Amygdala (tissue), 56 donors: ENCODE data around the gene FAM118A.
"Not testable (repeated sequence)": the region's sequence is repeated elsewhere in the genome, so short reads cannot be mapped to it uniquely, and the experiment has no call there.

Experiments
- DNase-seq, 56 donors: peaks; one replicate each; lab custom pipeline; 2025; lab: John Stamatoyannopoulos, UW

FAM118A gene

DNA sequence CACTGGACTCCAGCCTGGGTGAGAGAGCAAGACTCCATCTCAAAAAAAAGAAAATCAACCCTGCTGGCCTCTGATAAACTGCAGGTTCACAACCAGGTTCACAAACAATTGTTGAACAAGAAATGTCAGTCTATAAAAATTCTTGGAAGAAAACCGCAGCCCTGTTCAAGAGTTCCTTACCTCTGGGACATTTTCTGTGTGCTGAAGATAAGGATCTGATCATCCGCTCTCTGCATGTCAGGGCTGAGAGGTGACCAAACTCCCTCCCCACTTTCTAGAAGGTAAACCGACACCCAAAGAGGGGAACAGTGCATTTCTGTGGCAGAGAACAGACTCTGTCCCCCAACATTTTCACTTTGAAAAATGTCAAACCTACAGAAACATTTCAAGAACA, 29.1 kb upstream of the FAM118A start:
- DNase-seq, result no peak

DNA sequence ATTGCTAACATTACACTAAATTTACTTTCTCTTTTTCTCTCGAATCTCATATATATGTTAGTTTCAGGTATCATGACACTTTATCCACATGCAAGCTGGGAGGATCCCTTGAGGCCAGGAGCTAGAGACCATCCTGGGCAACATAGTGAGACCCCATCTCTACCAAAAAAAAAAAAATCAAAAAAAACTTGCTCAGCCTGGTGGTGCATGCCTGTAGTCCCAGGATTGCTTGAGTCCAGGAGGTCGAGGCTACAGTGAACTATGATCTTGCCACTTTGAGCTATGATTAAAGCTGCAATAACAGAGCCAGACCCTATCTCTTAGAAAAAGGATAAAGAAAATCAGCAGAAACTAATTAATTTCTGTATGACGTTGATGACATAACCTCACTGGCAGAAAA, 28.7 kb upstream of the FAM118A start:
- DNase-seq, result no peak

DNA sequence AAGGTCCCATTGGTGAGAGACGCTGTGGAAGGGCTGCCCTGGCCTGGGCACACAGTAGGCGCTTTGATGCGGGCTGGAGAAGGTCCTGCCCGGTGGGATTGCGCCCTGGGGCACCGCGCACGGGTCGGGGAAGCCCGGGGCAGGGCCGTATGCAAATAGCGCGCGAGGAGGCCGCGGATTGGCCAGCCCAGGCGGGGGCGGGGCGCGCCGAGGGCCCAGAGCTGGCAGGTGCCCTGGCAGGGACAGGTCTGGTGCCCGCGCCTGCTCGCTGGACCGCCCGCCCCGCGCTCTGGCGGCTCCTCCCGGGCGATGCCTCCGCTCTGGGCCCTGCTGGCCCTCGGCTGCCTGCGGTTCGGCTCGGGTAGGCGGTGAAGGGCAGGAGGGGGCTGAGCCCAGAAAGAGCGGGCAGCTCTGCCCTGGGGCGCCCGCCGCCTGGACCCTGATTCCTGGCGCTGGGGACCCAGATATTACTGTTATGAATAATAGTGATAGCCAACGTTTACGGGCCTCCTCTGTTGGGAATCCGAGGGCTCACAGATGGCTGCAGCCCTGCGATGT, 24.9 kb upstream of the FAM118A start, which contains the start of gene UPK3A:
UPK3A (plus strand) TSS at position 245 of the 558 bp plus-strand sequence; CDS start at position 310, 65 bp downstream.
- peak in 20 of 56 donors; percentile 12 to 73 (median 30) for DNase-seq

DNA sequence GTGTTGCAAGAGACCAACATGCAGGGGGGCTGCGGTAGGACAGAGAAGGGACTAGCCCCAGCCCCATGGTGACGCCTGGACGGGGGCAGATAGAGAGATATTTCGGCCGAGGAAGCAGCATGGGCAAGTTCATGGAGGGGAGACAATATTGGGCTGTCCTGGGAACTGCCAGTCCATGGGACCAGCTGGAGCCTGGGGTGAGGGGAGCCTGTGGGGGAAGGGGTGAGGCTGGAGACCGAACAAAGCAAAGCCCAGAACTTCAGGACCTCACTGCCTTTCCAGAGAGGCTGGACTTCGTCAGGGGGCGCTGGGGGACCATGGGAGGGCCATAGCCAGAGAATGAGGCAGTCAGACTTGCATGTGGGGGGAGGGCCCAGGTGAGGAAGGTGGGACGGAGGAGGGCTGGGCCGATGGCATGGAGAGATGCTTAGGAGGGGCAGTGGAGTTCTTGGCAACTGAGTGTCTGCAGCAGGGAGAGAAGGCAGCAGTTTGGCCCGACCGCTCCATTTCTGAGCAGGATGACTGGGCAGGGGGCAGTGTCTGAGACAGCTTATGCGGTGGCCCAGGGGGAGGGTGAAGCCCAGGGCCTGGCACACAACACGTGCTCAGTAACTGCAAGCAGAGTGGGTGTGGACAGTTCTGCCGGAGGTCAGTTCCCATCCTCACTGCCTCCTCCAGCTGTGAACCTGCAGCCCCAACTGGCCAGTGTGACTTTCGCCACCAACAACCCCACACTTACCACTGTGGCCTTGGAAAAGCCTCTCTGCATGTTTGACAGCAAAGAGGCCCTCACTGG, 24.3 kb upstream of the FAM118A start:
- no peak for DNase-seq

DNA sequence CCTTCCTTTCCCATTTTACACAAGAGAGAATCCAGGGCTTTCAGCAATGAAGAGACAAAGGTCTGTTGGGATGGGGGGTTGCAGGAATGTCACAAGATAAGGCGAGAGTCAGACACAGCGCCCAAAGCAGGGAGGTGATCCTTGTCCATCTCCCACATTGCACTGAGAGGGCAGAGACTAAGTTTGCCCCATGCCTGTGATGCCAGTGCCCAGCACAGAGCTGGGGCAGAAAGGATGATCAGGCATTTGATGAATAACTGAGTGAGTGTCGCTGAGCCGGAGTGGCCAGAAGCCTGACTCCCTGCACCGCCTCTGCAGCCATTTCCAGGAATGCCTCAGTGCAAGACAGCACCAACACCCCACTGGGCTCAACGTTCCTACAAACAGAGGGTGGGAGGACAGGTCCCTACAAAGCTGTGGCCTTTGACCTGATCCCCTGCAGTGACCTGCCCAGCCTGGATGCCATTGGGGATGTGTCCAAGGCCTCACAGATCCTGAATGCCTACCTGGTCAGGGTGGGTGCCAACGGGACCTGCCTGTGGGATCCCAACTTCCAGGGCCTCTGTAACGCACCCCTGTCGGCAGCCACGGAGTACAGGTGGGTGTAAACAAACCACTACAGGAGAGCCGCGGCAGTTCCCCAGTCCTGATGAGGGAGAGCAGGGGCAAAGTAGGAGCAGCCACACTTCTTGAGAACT, 22.7 kb upstream of the FAM118A start:
- DNase-seq, result no peak

GRCh38 chr22:45290410-45290936, 19.3 kb upstream of the FAM118A start:
- peak in 2 of 56 donors; percentile 10 to 11 for DNase-seq

GRCh38 chr22:45291061-45291930, 18.4 kb upstream of the FAM118A start:
- no peak for DNase-seq

GRCh38 chr22:45291931-45292290, 17.8 kb upstream of the FAM118A start:
- DNase-seq, result no peak

DNA sequence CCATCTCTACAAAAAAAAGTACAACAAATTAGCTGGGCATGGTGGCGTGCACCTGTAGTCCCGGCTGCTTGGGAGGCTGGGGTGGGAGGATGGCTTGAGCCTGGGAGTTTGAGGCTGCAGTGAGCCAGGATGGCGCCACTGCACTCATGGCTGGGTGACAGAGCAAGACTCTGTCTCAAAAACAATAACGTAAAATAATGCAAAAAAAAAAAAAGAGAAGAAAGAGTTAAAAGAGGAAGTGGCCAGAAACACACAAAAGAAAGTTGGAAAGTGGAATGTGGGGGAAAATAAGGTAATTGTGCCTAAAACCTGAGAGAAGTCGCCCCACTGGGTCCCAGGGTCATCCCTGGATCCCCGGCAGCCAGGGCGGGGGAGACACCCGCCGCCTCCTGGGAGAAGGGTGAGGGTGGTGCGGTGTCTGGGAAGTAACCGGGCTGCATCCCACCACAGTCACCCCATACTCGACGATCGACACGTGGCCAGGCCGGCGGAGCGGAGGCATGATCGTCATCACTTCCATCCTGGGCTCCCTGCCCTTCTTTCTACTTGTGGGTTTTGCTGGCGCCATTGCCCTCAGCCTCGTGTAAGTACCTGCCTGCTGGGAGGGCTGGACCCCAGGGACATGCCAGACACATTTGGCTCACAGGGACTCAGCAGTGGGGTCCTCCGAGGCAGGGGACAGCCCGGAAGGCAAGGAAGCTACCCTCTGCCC, 16.8 kb upstream of the FAM118A start:
- peak in 1 of 56 donors; percentile 13 for DNase-seq

GRCh38 chr22:45294030-45294429, 15.7 kb upstream of the FAM118A start:
- no peak for DNase-seq

DNA sequence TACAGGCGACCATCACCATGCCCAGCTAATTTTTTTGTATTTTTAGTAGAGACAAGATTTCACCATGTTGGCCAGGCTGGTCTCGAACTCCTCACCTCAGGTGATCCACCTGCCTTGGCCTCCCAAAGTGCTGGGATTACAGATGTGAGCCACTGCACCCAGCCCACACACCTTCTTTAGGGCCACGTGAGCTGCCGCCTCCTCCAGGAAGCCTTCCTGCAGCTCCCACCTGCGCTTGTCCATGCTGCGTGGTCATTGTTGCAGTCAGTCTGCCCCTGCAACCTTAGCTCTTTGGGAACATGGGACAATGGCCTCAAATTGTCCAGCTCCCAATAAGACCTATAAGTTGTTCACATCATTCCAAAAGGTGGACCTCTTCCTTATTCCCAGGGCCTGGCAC, 14.7 kb upstream of the FAM118A start:
- DNase-seq, result not testable (repeated sequence)

DNA sequence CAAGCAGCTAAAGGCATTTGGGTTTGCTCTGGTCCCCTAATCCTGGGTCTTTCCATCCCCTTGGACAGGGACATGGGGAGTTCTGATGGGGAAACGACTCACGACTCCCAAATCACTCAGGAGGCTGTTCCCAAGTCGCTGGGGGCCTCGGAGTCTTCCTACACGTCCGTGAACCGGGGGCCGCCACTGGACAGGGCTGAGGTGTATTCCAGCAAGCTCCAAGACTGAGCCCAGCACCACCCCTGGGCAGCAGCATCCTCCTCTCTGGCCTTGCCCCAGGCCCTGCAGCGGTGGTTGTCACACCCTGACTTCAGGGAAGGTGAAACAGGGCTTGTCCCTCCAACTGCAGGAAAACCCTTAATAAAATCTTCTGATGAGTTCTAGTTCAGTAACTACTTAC, 14.2 kb upstream of the FAM118A start:
- no peak for DNase-seq

DNA sequence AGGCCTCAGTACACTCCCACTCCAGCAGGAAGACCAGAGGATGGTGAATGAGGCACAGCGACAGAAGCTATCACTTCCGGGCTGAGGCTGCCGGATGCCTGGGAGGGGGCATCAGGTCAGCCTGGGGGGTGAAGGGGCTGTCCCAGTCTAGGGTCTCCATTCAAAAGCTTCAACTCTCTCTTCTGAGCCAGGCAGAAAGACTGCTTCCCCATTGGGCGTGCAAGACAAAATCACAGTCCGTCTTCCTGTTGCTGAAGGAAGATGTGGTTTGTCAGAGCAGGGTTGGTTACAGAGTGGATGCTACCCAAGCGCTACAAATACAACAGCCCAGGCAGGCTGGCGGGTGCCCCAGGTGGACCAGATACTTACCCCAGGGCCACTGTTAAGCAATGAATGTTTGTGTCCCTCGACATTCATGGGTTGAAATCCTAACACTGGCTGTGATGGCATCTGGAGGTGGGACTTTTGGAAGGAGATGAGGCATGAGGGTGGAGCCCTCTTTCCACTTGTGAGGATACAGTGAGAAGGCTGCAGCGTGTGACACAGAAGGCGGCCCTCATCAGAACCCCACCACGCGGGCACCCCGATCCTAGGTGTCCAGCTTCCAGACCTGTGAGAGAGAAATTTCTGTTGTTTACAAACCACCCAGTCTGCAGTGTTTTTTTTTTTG, 13.0 kb upstream of the FAM118A start:
- DNase-seq, result no peak

DNA sequence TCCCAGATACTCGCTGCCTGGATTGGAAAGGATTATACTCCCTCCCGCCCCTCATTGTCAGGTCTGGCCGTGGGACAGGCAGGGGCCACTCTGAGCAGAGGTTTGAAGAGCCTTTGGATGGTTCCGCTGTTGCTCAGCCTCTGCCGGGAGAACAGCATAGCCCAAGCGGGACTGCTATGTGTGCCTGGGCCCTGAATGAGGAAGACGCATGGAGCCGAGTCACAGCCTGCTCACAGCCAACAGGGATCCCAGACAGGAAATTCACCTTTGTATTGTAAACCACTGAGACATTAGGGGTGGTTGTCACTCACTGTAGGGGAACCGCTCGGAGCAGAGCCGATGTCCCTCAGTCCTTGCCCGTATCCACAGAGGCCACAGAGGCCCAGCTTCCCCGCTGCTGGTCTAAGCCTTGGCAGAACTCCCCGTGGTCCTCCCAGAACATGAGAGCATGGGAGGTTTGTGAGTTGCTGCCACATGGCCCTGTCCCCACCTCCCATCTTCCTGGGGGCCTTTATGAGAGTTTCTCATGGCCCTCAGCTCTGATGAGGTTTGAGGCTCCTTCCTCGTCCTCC, 10.7 kb upstream of the FAM118A start:
- DNase-seq, result no peak

GRCh38 chr22:45302751-45303150, 7.0 kb upstream of the FAM118A start:
- no peak for DNase-seq

DNA sequence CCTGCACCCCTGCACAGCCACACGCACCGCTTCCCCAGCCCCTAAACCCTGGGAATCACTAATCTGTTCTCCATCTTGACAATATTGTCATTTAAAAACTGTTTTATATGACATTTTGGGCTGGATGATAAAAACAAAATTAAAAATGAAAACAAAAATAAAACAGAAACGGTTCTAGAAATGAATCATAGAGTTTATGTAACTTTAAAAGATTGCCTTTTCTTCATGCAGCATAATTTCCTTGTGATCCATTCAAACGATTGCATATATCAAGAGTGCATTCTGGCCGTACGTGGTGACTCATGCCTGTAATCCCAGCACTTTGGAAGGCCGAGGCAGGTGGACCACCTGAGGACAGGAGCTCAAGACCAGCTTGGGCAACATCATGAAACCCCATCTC, 6.6 kb upstream of the FAM118A start:
- DNase-seq, result no peak

DNA sequence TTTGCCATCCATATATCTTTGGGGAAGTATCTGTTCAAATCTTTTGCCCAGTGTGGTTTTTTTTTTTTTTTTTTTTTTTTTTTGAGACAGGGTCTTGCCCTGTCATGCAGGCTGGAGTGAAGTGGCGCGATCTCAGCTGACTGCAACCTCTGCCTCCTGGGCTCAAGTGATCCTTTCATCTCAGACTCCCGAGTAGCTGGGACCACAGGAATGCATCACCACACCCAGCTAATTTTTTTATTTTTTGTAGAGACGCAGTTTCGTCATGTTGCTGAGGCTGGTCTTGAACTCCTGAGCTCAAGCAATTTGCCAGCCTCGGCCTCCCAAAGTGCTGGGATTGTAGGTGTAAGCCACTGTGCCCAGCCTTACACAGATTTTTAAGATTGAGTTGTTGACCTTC, 4.8 kb upstream of the FAM118A start:
- DNase-seq, result no peak

DNA sequence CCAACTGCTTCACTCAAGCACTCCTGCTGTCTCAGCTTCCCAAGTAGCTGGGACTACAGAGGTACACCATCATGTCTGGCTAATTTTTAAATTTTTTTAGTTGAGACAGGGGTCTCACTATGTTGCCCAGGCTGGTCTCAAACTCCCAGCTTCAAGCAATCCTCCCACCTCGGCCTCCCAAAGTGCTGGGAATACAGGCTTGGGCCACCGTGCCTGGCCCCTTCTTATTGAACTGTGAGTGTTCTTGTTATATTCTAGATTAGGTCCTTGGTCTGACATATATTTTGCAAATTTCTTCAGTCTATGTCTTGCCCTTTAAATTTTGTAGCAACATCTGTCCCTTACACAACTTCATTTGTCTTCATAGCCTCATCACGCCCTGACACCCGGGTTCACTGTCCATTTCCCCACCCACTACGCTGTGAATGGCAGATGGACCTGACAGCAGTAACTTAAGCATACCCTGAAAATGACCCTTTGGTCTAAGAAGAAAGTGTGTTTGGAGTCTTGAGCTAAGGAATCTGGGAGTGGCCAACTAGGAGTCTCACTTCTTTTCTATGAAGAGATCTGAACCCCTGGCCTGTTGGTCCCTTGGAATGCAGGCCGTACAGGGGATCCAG, 4.2 kb upstream of the FAM118A start:
- DNase-seq, result no peak
